HL-60 (cell line): Measurements from ENCODE around the gene DCLK2.

ENCODE experiments used
- CTCF ChIP-seq: IDR thresholded peaks from one replicate; pipeline ENCODE4 v1.5.1; 2011; ENCODE audit warnings: low read length, control low read depth, inconsistent platforms; ENCODE audit not compliant: insufficient read depth
- POLR2AphosphoS5 ChIP-seq: IDR thresholded peaks from 2 replicates; pipeline ENCODE4 v1.6.1; 2012; ENCODE audit warnings: low read depth
- REST ChIP-seq: IDR thresholded peaks from 2 replicates; pipeline ENCODE4 v1.6.1; 2012; ENCODE audit warnings: low read depth; ENCODE audit not compliant: insufficient replicate concordance

- no peak for TF ChIP-seq POLR2AphosphoS5
- TF ChIP-seq CTCF, result no peak
- TF ChIP-seq REST, result no peak
Measured at GRCh38 chr4:150178161-150178560, 99.9 kb downstream of the DCLK2 start.
